GM12892 (cell line): Measurements from ENCODE around the gene TENM3.

Experiments used
- DNase-seq: peaks from one replicate; pipeline ENCODE4 v3.0.0; 2011; ENCODE audit not compliant: insufficient read length
- FAIRE-seq: peaks from 2 replicates; lab custom pipeline; 2011; peaks lifted over from hg19 to GRCh38; lab: Jason Lieb, UNC
- POLR2A ChIP-seq: IDR thresholded peaks from 2 replicates; pipeline ENCODE4 v1.6.1; 2011; ENCODE audit warnings: low read depth, low read length, control low read depth
- POLR2AphosphoS5 ChIP-seq: IDR thresholded peaks from 2 replicates; pipeline ENCODE4 v1.6.1; 2011; ENCODE audit warnings: low read depth, low read length, control low read depth
- TAF1 ChIP-seq: IDR thresholded peaks from 2 replicates; pipeline ENCODE4 v1.6.1; 2011; ENCODE audit warnings: low read depth, mild to moderate bottlenecking, control low read depth, low read length, borderline replicate concordance

Gene TENM3

DNA sequence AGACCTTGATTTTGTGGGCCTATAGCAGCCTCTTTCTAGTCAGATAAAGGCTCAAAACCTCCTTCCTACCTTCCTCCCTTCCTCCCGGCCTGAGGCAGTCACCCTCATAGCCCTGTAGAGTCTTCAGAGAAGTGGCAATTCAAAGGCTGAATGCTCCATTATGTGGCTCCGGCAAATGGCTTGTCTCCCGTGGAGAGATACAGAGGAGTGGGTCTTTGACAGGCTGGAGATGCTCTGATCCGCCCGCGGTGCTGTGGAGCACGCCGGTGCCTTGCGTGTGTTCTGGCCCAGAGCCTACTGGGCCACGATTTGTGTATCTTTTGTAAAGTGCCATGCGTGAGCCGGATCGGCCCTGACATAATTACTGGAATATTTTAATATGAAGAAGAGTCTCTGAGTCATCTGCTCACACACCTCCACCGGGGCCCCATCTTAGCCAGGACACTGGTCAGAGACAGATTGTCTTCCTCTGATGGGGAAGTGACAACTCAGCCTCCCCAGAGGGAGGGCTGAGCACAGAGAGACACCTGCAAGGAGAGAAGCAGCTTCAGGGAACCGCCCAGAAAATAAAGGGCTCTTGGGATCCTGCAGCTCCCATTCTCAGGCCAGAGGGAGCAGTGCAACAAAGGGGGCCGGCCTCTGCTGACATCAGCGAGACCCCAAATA, 585.3 kb downstream of the TENM3 start:
- TF ChIP-seq POLR2A (no peak), TAF1 (no peak)
- DNase-seq (no peak), FAIRE-seq (no peak)

DNA sequence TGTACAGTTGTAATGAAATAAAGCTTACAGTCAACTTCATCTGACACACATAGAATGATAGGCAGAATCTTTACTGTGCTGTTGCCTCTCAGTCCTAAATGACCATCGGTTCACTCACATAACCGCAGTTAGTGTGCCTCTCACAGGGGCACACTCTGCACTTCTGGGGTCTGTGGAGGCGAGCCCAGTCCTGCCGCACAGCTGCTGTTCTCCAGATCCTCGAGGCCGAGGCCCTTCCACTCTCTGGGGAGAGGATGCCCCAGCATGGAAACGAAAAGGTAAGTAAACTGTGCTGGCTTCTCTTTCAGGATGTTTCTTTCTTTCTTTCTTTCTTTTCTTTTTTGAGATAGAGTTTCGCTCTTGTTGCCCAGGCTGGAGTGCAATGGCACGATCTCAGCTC, 586.0 kb downstream of the TENM3 start:
- TF ChIP-seq TAF1 (no peak), POLR2AphosphoS5 (no peak), POLR2A (no peak)
- FAIRE-seq: no peak
- no peak for DNase-seq

DNA sequence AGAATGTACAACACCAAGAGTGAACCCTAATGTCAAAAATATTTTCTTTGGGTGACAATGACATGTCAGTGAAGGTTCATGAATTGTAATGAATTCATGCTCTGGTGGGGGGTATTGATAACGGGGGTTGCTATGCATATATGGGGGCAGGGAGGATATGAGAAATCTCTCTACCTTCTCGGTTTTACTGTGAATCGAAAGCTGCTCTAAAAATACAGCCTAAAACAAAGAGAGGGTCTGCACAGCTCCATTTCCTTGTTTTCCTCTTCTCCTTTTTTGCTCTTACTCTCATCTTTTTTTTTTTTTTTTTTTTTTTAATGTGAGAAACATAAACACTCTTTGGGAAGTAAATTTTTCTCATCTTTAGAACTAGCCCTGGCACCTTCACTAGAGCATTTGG, 588.2 kb downstream of the TENM3 start:
- TF ChIP-seq POLR2AphosphoS5: no peak
- no peak for TF ChIP-seq TAF1
- TF ChIP-seq POLR2A: no peak
- DNase-seq (no peak), FAIRE-seq (no peak)

GRCh38 chr4:182832352-182833120, 589.3 kb downstream of the TENM3 start:
- no peak for DNase-seq
- no peak for TF ChIP-seq TAF1
- TF ChIP-seq POLR2A: no peak
- TF ChIP-seq POLR2AphosphoS5: no peak
- no peak for FAIRE-seq

GRCh38 chr4:182835006-182835740, 592.0 kb downstream of the TENM3 start:
- DNase-seq (no peak), FAIRE-seq (no peak)
- TF ChIP-seq POLR2A: no peak
- no peak for TF ChIP-seq TAF1
- TF ChIP-seq POLR2AphosphoS5: no peak

- TF ChIP-seq POLR2AphosphoS5: no peak
- TF ChIP-seq TAF1: no peak
- no peak for TF ChIP-seq POLR2A
- FAIRE-seq: no peak
- DNase-seq: no peak
Measured at GRCh38 chr4:182837831-182838230, 594.6 kb downstream of the TENM3 start.

- TF ChIP-seq POLR2A (no peak), POLR2AphosphoS5 (no peak), TAF1 (no peak)
Measured at GRCh38 chr4:182838535-182838934, 595.3 kb downstream of the TENM3 start.

DNA sequence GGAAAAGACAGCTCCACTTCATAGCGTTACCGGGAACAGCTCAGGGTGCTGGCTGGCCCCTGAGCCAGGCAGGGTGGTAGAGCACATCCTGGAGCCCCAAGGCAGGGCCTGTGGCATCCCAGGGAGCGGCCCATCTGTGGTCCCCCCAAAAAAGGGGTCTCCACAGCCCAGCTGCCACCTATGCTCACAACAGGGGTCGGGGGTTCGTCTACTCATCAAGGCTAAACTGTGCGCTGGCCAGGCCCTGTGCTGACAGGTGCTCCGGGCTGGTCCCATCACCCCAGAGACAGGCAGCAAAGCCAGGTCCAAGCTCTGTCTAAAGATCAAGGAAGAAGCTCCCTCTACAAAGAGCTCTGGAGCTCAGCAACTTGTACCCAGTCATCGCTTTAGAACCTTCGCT, 596.1 kb downstream of the TENM3 start:
- FAIRE-seq (no peak), DNase-seq (no peak)
- TF ChIP-seq POLR2AphosphoS5 (no peak), POLR2A (no peak), TAF1 (no peak)

More at GRCh38 chr4:182838535-182838934, 595.3 kb downstream of the TENM3 start:
- FAIRE-seq: no peak
- DNase-seq: no peak

- FAIRE-seq: no peak
- TF ChIP-seq POLR2A (no peak), POLR2AphosphoS5 (no peak), TAF1 (no peak)
- no peak for DNase-seq
Measured at GRCh38 chr4:182840108-182840507, 596.9 kb downstream of the TENM3 start.

DNA sequence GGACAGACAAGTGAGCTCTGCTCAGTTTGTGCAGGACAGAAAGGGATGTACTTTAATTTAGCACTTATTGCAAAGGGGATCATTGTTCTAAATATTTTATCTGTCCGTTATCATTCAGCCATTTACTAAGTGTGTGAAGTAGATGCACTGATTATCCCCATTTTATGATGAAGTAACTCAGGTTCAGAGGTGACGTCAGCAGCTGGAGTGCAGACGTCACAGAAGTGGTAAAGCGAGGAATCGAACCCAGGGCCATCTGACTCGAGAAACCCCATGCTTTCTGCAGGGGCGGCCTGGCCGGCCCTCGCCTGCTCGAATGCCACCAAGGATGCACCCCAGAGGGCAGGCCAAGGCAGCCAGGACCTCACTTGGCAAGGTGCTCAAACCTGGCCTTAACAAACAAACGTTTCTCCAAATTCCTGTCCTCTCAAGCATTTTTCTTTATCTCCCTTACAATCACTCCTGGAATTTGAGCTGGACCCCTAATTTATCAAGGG, 599.0 kb downstream of the TENM3 start:
- TF ChIP-seq POLR2AphosphoS5: no peak
- no peak for TF ChIP-seq POLR2A
- TF ChIP-seq TAF1: no peak
- DNase-seq (no peak), FAIRE-seq (no peak)

DNA sequence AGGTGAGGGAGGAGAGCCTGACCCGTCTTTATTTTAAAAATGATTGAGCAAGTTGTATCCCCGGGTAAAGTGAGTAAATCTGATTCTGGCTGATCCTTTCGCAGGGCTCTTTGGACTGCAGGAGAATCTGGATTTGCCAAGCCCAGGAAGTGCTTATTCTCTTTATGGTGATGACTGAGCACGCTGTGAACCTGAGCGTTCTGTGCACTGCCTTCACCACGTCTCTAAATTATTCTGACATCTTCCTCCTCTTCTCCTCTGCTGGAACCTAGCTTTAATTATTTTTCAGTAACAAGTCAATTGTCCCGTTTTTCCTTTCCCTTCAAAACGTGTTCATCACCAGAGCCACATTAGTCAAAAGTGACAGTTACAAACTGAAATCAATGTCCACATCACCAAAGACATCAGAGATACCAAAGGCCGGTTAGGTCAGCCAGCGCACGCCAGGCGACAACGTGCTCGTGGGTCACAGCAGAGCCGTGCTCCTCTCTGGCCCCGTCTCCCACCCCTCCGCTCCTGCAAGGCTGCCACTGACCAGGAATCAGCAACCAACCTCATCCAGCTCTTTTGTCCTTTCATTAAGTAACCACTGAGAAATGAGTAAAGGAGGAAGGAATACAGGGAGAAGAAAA, 599.7 kb downstream of the TENM3 start:
- FAIRE-seq: no peak
- TF ChIP-seq POLR2AphosphoS5: no peak
- TF ChIP-seq POLR2A: no peak
- no peak for TF ChIP-seq TAF1
- DNase-seq: no peak
